ENCODE results near the gene OTOG.

The OTOG gene

DNA sequence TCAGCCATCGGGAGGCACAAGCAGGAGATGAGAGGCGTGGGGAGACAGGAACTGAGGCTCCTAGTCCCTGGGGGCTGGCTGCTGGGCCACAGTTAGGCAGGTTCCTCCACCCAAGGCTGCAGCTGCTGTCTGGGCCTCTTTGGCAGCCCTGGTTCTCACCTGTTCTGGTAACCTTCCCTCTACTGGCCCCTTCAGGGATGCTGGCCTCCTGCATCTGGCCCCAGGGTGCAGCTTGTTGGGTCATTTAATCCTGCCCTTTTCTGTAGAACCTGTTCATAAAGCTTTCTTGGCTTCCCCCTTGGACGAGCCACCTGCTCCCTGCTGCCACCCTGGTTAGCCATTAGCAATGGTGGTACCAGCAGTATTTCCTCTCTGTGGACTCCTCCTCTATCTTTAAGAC is 8.3 kb upstream of the OTOG start (continued):
- TF ChIP-seq, protein P1, sequence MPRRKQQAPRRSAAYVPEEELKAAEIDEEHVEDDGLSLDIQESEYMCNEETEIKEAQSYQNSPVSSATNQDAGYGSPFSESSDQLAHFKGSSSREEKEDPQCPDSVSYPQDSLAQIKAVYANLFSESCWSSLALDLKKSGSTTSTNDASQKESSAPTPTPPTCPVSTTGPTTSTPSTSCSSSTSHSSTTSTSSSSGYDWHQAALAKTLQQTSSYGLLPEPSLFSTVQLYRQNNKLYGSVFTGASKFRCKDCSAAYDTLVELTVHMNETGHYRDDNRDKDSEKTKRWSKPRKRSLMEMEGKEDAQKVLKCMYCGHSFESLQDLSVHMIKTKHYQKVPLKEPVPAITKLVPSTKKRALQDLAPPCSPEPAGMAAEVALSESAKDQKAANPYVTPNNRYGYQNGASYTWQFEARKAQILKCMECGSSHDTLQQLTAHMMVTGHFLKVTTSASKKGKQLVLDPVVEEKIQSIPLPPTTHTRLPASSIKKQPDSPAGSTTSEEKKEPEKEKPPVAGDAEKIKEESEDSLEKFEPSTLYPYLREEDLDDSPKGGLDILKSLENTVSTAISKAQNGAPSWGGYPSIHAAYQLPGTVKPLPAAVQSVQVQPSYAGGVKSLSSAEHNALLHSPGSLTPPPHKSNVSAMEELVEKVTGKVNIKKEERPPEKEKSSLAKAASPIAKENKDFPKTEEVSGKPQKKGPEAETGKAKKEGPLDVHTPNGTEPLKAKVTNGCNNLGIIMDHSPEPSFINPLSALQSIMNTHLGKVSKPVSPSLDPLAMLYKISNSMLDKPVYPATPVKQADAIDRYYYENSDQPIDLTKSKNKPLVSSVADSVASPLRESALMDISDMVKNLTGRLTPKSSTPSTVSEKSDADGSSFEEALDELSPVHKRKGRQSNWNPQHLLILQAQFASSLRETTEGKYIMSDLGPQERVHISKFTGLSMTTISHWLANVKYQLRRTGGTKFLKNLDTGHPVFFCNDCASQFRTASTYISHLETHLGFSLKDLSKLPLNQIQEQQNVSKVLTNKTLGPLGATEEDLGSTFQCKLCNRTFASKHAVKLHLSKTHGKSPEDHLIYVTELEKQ (tag by site-specific recombination; IDR thresholded peaks at IDR 0.05; ENCODE audit: borderline replicate concordance): no peak
- TF ChIP-seq ZBTB8A (tag by site-specific recombination; IDR thresholded peaks at IDR 0.05): no peak

DNA sequence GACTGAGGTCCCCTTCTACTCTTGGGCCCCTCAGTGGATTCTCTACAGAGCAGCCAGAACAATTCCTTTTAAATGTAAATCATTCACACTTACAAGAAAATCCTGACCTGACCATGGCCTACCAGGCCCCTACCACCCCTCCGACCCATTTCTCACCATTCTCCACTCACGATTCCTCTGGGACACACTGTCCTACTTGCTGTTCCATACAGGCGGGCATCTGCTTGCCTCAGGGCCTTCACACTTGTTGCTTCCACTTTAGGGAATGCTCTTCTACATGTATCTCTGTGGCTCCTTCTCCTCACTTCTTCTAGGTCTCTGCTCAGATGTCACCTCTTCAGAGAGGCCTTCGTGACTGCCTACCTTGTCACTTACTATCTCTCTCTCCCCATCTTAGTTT is 6.3 kb upstream of the OTOG start:
- TF ChIP-seq, protein P2, sequence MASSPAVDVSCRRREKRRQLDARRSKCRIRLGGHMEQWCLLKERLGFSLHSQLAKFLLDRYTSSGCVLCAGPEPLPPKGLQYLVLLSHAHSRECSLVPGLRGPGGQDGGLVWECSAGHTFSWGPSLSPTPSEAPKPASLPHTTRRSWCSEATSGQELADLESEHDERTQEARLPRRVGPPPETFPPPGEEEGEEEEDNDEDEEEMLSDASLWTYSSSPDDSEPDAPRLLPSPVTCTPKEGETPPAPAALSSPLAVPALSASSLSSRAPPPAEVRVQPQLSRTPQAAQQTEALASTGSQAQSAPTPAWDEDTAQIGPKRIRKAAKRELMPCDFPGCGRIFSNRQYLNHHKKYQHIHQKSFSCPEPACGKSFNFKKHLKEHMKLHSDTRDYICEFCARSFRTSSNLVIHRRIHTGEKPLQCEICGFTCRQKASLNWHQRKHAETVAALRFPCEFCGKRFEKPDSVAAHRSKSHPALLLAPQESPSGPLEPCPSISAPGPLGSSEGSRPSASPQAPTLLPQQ (tag by site-specific recombination; IDR thresholded peaks at IDR 0.05): no peak
- TF ChIP-seq SCRT2 (tag by site-specific recombination; IDR thresholded peaks at IDR 0.05): peak; percentile 69; the same call in 1 of the 2 replicates
- Histone ChIP-seq H3K27ac (ENCODE audit: extremely low read depth, low read depth, low read length) (no peak overlapping the region), H3K4me3 (ENCODE audit: low read depth, low read length) (no peak overlapping the region), H3K4me1 (ENCODE audit: control insufficient read depth, insufficient read depth, low read length) (no peaks in the 10 kb centered on the region), H3K9me3 (ENCODE audit: control insufficient read depth, insufficient read depth, low read depth, low read length) (no peaks in the 10 kb centered on the region), H3K36me3 (ENCODE audit: control insufficient read depth in 2 of 2, insufficient read depth in 1 of 2, low read length in 2 of 2) (no peaks in the 10 kb centered on the region)
- CTCF ChIA-PET: interaction anchor here (3.2 kb wide), 1 partner anchor 13 kb away, joined by 19 read pairs; no protein-coding TSS in a partner anchor
- POLR2A ChIA-PET: no interaction called here

DNA sequence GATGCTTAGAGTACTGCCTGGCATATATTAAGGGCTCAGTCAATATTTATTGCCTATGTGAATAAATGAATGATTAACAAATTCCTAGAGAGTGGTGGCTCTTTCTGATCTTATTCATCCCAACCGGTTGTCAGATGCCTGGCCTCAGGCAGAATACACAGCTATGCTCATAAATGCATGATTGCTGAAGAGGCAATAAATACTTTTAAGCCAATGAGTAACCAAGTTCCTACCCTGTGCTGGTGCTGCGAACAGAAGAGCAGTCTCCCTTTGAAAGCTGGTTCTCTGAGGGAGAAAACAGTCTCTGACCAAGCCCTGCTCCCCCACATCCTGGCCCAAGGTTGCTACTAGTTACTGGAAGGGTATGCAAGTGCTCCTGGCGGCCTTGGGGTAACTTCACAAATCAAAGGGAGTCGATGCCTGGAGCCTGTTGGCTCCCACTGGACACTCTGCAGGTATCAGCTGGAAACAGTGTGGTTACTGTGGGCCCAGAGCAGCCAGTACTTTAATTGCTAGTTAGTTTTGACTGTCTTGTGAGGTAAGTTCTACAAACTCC is 5.7 kb upstream of the OTOG start:
- Histone ChIP-seq H3K4me3 (ENCODE audit: low read depth, low read length) (no peak overlapping the region), H3K4me1 (ENCODE audit: control insufficient read depth, insufficient read depth, low read length) (no peaks in the 10 kb centered on the region), H3K36me3 (ENCODE audit: control insufficient read depth in 2 of 2, insufficient read depth in 1 of 2, low read length in 2 of 2) (no peaks in the 10 kb centered on the region), H3K9me3 (ENCODE audit: control insufficient read depth, insufficient read depth, low read depth, low read length) (no peaks in the 10 kb centered on the region), H3K27ac (ENCODE audit: extremely low read depth, low read depth, low read length) (no peak overlapping the region)
- POLR2A ChIA-PET: no interaction called here
- TF ChIP-seq, protein P2 (tag by site-specific recombination; IDR thresholded peaks at IDR 0.05): peak; percentile 37; the same call in 1 of the 2 replicates
- TF ChIP-seq ZNF677 (tag by site-specific recombination; IDR thresholded peaks at IDR 0.05) (peak; percentile 82), ZNF266 (tag by site-specific recombination; IDR thresholded peaks at IDR 0.05; ENCODE audit: low read depth) (no peak), ZBTB20 (tag by site-specific recombination; IDR thresholded peaks at IDR 0.05) (no peak)
- TF ChIP-seq, protein P3, sequence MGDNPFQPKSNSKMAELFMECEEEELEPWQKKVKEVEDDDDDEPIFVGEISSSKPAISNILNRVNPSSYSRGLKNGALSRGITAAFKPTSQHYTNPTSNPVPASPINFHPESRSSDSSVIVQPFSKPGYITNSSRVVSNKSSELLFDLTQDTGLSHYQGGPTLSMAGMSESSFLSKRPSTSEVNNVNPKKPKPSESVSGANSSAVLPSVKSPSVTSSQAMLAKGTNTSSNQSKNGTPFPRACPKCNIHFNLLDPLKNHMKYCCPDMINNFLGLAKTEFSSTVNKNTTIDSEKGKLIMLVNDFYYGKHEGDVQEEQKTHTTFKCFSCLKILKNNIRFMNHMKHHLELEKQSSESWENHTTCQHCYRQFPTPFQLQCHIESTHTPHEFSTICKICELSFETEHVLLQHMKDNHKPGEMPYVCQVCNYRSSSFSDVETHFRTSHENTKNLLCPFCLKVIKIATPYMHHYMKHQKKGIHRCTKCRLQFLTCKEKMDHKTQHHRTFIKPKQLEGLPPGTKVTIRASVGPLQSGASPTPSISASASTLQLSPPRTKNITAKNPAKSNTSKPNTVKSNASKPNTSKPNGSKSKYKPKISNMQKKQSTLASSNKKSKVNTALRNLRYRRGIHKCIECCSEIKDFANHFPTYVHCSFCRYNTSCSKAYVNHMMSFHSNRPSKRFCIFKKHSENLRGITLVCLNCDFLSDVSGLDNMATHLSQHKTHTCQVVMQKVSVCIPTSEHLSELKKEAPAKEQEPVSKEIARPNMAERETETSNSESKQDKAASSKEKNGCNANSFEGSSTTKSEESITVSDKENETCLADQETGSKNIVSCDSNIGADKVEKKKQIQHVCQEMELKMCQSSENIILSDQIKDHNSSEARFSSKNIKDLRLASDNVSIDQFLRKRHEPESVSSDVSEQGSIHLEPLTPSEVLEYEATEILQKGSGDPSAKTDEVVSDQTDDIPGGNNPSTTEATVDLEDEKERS (tag by site-specific recombination; IDR thresholded peaks at IDR 0.05): no peak
- TF ChIP-seq, protein P4, sequence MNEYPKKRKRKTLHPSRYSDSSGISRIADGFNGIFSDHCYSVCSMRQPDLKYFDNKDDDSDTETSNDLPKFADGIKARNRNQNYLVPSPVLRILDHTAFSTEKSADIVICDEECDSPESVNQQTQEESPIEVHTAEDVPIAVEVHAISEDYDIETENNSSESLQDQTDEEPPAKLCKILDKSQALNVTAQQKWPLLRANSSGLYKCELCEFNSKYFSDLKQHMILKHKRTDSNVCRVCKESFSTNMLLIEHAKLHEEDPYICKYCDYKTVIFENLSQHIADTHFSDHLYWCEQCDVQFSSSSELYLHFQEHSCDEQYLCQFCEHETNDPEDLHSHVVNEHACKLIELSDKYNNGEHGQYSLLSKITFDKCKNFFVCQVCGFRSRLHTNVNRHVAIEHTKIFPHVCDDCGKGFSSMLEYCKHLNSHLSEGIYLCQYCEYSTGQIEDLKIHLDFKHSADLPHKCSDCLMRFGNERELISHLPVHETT (tag by site-specific recombination; IDR thresholded peaks at IDR 0.05): no peak
- CTCF ChIA-PET: interaction anchor here (3.2 kb wide), 1 partner anchor 13 kb away, joined by 19 read pairs; no protein-coding TSS in a partner anchor

Measured in HEK293 (cell line).